OCI-LY1 (cell line): Measurements from ENCODE around the gene FOXF2.

ENCODE experiments used
- H2AFZ ChIP-seq: fragments of 200-600 bp; sonication (generic), shearing (Covaris generic); 2 replicates; pipeline ENCODE4 v1.6.0; 2014; ENCODE audit warnings: antibody characterized with exemption, mild to moderate bottlenecking, low read length
- H3F3A ChIP-seq: fragments of 200-600 bp; sonication (generic), shearing (Covaris generic); 2 replicates; pipeline ENCODE4 v1.6.0; 2014; ENCODE audit warnings: mild to moderate bottlenecking, antibody characterized with exemption, low read length, moderate library complexity; ENCODE audit not compliant: insufficient read depth
- H3K27ac ChIP-seq: fragments of 200-600 bp; sonication (generic); 2 replicates; pipeline ENCODE4 v1.5.1; 2014; ENCODE audit warnings: low read length, mixed run types, mild to moderate bottlenecking, low read depth; ENCODE audit not compliant: poor library complexity, severe bottlenecking
- H3K27me3 ChIP-seq: fragments of 200-600 bp; sonication (generic); 2 replicates; pipeline ENCODE4 v1.6.0; 2014; ENCODE audit warnings: antibody characterized with exemption, mild to moderate bottlenecking, low read length, moderate library complexity; ENCODE audit not compliant: insufficient read depth
- H3K36me3 ChIP-seq: fragments of 200-600 bp; sonication (generic); 2 replicates; pipeline ENCODE4 v1.6.1; 2014; ENCODE audit warnings: mild to moderate bottlenecking, antibody characterized with exemption, low read length, moderate library complexity, mixed read lengths; ENCODE audit not compliant: insufficient read depth
- H3K4me1 ChIP-seq: fragments of 200-600 bp; sonication (generic); 2 replicates; pipeline ENCODE4 v1.5.1; 2014; ENCODE audit warnings: mild to moderate bottlenecking, low read length, moderate library complexity; ENCODE audit not compliant: insufficient read depth, severe bottlenecking
- H3K4me2 ChIP-seq: fragments of 200-600 bp; sonication (generic), shearing (Covaris generic); 2 replicates; pipeline ENCODE4 v1.6.1; 2014; ENCODE audit warnings: low read length
- H3K4me3 ChIP-seq: fragments of 200-600 bp; sonication (generic); 2 replicates; pipeline ENCODE4 v1.5.1; 2014; ENCODE audit warnings: low read length, low read depth, mild to moderate bottlenecking, mixed read lengths; ENCODE audit not compliant: poor library complexity, severe bottlenecking
- H3K79me2 ChIP-seq: fragments of 200-600 bp; shearing (Covaris generic); 2 replicates; pipeline ENCODE4 v1.6.1; 2016; ENCODE audit warnings: mixed run types, low read length, mixed read lengths; ENCODE audit not compliant: insufficient read depth
- H3K9ac ChIP-seq: fragments of 200-600 bp; sonication (generic), shearing (Covaris generic); 2 replicates; pipeline ENCODE4 v1.6.1; 2014; ENCODE audit warnings: mild to moderate bottlenecking, low read length, mixed read lengths
- H3K9me2 ChIP-seq: fragments of 200-600 bp; sonication (generic), shearing (Covaris generic); 2 replicates; pipeline ENCODE4 v1.6.1; 2014; ENCODE audit warnings: low read depth, mild to moderate bottlenecking, low read length, mixed read lengths
- H3K9me3 ChIP-seq: fragments of 200-600 bp; shearing (Covaris generic); 2 replicates; pipeline ENCODE4 v1.6.1; 2014; ENCODE audit warnings: low read length, mixed read lengths
- H4K20me1 ChIP-seq: fragments of 200-600 bp; sonication (generic), shearing (Covaris generic); 2 replicates; pipeline ENCODE4 v1.6.0; 2016; ENCODE audit warnings: mild to moderate bottlenecking, low read length; ENCODE audit not compliant: insufficient read depth
- EZH2 ChIP-seq: fragments of 200-600 bp; sonication (generic), shearing (Covaris generic); IDR thresholded peaks from 2 replicates; pipeline ENCODE4 v1.8.0; 2017; ENCODE audit warnings: borderline replicate concordance, mixed run types, mild to moderate bottlenecking, antibody characterized with exemption, low read length, moderate library complexity, mixed read lengths
- TF ChIP-seq, protein P1 (sequence below): fragments of 200-600 bp; sonication (generic), shearing (Covaris generic); IDR thresholded peaks from 2 replicates; pipeline ENCODE4 v1.5.1; 2017; ENCODE audit warnings: mild to moderate bottlenecking, antibody characterized with exemption, low read length, moderate library complexity, mixed read lengths

FOXF2 gene

DNA sequence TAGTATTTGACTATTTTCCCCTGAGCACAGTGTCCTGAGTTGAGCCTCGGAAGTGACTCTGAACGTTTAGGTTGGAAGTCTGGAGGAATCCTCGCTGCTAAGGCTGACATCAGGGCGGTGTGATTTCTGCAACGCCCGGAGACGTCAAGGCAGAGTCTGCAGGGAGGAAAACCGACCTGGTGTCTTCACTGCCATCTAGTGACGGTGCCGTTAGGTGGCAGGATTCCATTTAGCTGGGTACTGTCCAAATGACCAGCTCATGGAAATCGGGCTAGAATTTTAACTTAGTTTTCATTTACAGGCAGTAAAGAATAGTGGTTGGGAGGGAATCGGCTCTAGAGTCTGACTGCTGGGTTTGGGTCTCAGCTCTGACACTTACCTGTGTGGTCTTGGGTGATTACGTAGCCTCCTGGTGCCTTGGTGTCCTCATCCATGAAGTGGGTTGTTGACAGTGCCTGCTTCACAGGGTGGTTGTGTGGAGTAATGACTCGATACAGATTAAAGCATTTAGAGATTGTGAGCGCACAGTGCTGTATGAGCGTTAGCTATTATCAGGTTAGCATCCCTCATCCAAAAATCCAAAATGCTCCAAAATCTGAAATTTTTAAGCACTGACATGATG, 35.0 kb downstream of the FOXF2 start:
- no peak for TF ChIP-seq EZH2
- TF ChIP-seq, protein P1, sequence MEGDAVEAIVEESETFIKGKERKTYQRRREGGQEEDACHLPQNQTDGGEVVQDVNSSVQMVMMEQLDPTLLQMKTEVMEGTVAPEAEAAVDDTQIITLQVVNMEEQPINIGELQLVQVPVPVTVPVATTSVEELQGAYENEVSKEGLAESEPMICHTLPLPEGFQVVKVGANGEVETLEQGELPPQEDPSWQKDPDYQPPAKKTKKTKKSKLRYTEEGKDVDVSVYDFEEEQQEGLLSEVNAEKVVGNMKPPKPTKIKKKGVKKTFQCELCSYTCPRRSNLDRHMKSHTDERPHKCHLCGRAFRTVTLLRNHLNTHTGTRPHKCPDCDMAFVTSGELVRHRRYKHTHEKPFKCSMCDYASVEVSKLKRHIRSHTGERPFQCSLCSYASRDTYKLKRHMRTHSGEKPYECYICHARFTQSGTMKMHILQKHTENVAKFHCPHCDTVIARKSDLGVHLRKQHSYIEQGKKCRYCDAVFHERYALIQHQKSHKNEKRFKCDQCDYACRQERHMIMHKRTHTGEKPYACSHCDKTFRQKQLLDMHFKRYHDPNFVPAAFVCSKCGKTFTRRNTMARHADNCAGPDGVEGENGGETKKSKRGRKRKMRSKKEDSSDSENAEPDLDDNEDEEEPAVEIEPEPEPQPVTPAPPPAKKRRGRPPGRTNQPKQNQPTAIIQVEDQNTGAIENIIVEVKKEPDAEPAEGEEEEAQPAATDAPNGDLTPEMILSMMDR, result peak; percentile 70
- Histone ChIP-seq H3K9me3 (no peaks in the 10 kb centered on the region), H3F3A (no peaks in the 10 kb centered on the region), H3K27ac (no peak overlapping the region), H3K27me3 (no peaks in the 10 kb centered on the region), H3K36me3 (no peaks in the 10 kb centered on the region), H3K4me1 (no peaks in the 10 kb centered on the region), H4K20me1 (no peaks in the 10 kb centered on the region), H3K9me2 (no peaks in the 10 kb centered on the region), H3K4me3 (no peak overlapping the region), H2AFZ (no peak overlapping the region), H3K4me2 (no peak overlapping the region), H3K79me2 (no peaks in the 10 kb centered on the region), H3K9ac (no peak overlapping the region)

DNA sequence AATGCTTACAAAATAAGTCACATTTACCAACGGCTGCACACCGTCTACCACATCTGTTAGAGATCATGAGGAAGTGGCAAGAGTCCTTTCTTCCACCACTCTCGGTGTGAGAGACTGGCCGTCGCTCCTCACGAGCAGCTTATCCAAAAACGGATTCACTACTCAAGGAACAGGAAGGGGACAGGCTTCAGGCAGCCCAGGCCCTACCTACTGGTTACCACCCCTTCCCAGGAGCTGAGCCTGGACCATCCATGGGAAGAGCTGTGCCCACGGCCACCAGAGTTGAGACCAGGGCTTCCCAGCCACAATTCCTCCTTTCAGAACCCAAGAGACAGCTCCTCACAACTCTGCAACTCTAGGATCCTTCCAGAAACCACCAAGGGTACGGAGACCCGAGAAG, 37.0 kb downstream of the FOXF2 start:
- Histone ChIP-seq H3K27me3 (no peaks in the 10 kb centered on the region), H3K9ac (no peak overlapping the region), H3K9me3 (no peaks in the 10 kb centered on the region), H2AFZ (no peak overlapping the region), H3K4me2 (no peak overlapping the region), H4K20me1 (no peaks in the 10 kb centered on the region), H3K4me1 (no peaks in the 10 kb centered on the region), H3K9me2 (no peaks in the 10 kb centered on the region), H3F3A (no peaks in the 10 kb centered on the region), H3K4me3 (no peak overlapping the region), H3K36me3 (no peaks in the 10 kb centered on the region), H3K27ac (no peak overlapping the region), H3K79me2 (no peaks in the 10 kb centered on the region)
- TF ChIP-seq, protein P1, result no peak
- TF ChIP-seq EZH2, result no peak

DNA sequence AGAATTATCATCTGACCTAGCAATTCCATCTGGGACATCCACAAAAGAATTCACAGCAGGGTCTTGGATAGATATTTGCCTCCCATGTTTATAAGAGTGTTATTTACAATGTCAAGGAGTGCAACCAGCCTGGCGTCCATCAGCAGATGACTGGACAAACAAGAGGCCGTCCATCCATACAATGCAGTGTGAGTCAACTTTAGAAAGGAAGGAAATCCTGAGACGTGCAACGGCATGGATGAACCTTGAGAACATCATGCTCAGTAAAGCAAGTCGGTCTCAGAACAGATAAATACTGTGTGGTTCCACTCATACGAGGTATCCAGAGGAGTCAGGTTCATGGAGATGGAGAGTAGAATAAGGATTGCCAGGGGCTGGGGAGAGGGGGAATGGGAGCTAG, 46.4 kb downstream of the FOXF2 start:
- H3K9me3 ChIP-seq, result no peaks in the 10 kb centered on the region
- H3K9ac ChIP-seq, result no peak overlapping the region
- TF ChIP-seq, protein P1, result no peak
- TF ChIP-seq EZH2, result no peak
- H2AFZ ChIP-seq, result no peak overlapping the region
- H3K4me3 ChIP-seq, result no peak overlapping the region
- H3K4me1 ChIP-seq, result no peaks in the 10 kb centered on the region
- H3K27me3 ChIP-seq, result no peaks in the 10 kb centered on the region
- H3K79me2 ChIP-seq, result no peaks in the 10 kb centered on the region
- H4K20me1 ChIP-seq, result no peaks in the 10 kb centered on the region
- no peaks in the 10 kb centered on the region for H3K36me3 ChIP-seq
- H3K27ac ChIP-seq, result no peak overlapping the region
- no peaks in the 10 kb centered on the region for H3F3A ChIP-seq
- no peaks in the 10 kb centered on the region for H3K9me2 ChIP-seq
- no peak overlapping the region for H3K4me2 ChIP-seq
